GM08714 (cell line): ENCODE measurements around the gene LRRC23.
"Not testable (repeated sequence)": the region's sequence is repeated elsewhere in the genome, so short reads cannot be mapped to it uniquely, and the experiment has no call there.

Source experiments
- H3K4me3 ChIP-seq: fragments of 200-500 bp; sonication (Bioruptor generic); 2 replicates; pipeline ENCODE4 v1.5.1; 2014; ENCODE audit warnings: mild to moderate bottlenecking, low read length, inconsistent platforms
- ZNF274 ChIP-seq: IDR thresholded peaks from 2 replicates; pipeline ENCODE4 v1.6.1; 2012; ENCODE audit warnings: mild to moderate bottlenecking, low read depth, low read length

The LRRC23 gene

GRCh38 chr12:6869049-6870021, 35.3 kb upstream of the LRRC23 start:
- TF ChIP-seq ZNF274: no peak
- peak overlapping the region; percentile 77 for H3K4me3 ChIP-seq

GRCh38 chr12:6870304-6870703, 34.3 kb upstream of the LRRC23 start:
- not testable (repeated sequence) for H3K4me3 ChIP-seq

- H3K4me3 ChIP-seq: peak overlapping the region; percentile 64; the same call in 1 of the 2 replicates
- TF ChIP-seq ZNF274: no peak
These were observed 33.3 kb upstream of the LRRC23 start for GRCh38 chr12:6871052-6871957.

- TF ChIP-seq ZNF274: no peak
- peak overlapping the region; percentile 64 for H3K4me3 ChIP-seq
These were observed 32.3 kb upstream of the LRRC23 start for GRCh38 chr12:6872073-6873048.

GRCh38 chr12:6873094-6874014, 31.3 kb upstream of the LRRC23 start, which contains the start of gene SPSB2:
Gene SPSB2, minus strand, starts transcription at chr12:6873303. Its CDS starts 402 bp downstream, at chr12:6872901.
- TF ChIP-seq ZNF274: no peak
- peak within 1 kb of the TSS; percentile 69 for H3K4me3 ChIP-seq

- peak overlapping the region; percentile 69; the same call in 1 of the 2 replicates for H3K4me3 ChIP-seq
These were observed 30.6 kb upstream of the LRRC23 start for GRCh38 chr12:6874015-6874368.

GRCh38 chr12:6879824-6880223, 24.8 kb upstream of the LRRC23 start:
- not testable (repeated sequence) for H3K4me3 ChIP-seq

- TF ChIP-seq ZNF274: no peak
- no peak overlapping the region for H3K4me3 ChIP-seq
These were observed 21.4 kb upstream of the LRRC23 start for GRCh38 chr12:6883252-6883651.

- no peak for TF ChIP-seq ZNF274
- no peak overlapping the region for H3K4me3 ChIP-seq
These were observed 20.9 kb upstream of the LRRC23 start for GRCh38 chr12:6883683-6884082.

- no peak for TF ChIP-seq ZNF274
These were observed 20.1 kb upstream of the LRRC23 start for GRCh38 chr12:6884539-6884938.

GRCh38 chr12:6886206-6886999, 18.2 kb upstream of the LRRC23 start:
- H3K4me3 ChIP-seq: not testable (repeated sequence)

More at GRCh38 chr12:6884539-6884938, 20.1 kb upstream of the LRRC23 start:
- no peak overlapping the region for H3K4me3 ChIP-seq

- H3K4me3 ChIP-seq: no peak overlapping the region
- TF ChIP-seq ZNF274: no peak
These were observed 17.2 kb upstream of the LRRC23 start for GRCh38 chr12:6887460-6887859.

- no peak overlapping the region for H3K4me3 ChIP-seq
- no peak for TF ChIP-seq ZNF274
These were observed 16.3 kb upstream of the LRRC23 start for GRCh38 chr12:6888360-6888759.

GRCh38 chr12:6888794-6889193, 15.8 kb upstream of the LRRC23 start:
- not testable (repeated sequence) for H3K4me3 ChIP-seq

GRCh38 chr12:6889775-6890573, 14.6 kb upstream of the LRRC23 start:
- not testable (repeated sequence) for H3K4me3 ChIP-seq
